ENCODE results near the gene NIN.
A peak's percentile ranks its signal among the peaks of the same experiment; 100 is the strongest.

The NIN gene

GRCh38 chr14:50756300-50756699 is 74.7 kb downstream of the NIN start:
- no peak for DNase-seq

- no peak for DNase-seq
Measured at GRCh38 chr14:50750323-50750722, 80.6 kb downstream of the NIN start.

- DNase-seq: no peak
Measured at GRCh38 chr14:50745401-50746058, 85.4 kb downstream of the NIN start.

GRCh38 chr14:50744231-50744630 is 86.7 kb downstream of the NIN start:
- DNase-seq: no peak

- peak; percentile 7 for DNase-seq
Measured at GRCh38 chr14:50741567-50741966, 89.4 kb downstream of the NIN start.

- DNase-seq: no peak
Measured at GRCh38 chr14:50740856-50741255, 90.1 kb downstream of the NIN start.

- no peak for DNase-seq
Measured at GRCh38 chr14:50739186-50739585, 91.8 kb downstream of the NIN start.

GRCh38 chr14:50736932-50737419 is 94.0 kb downstream of the NIN start:
- DNase-seq: no peak

- DNase-seq: no peak
Measured at GRCh38 chr14:50734950-50735695, 95.8 kb downstream of the NIN start.

GRCh38 chr14:50733494-50733893 is 97.5 kb downstream of the NIN start:
- DNase-seq: no peak

- no peak for DNase-seq
Measured at GRCh38 chr14:50728836-50729235, 102.1 kb downstream of the NIN start.

- DNase-seq: no peak
Measured at GRCh38 chr14:50726372-50727107, 104.4 kb downstream of the NIN start.

GRCh38 chr14:50725761-50726160 is 105.2 kb downstream of the NIN start:
- no peak for DNase-seq

GRCh38 chr14:50719911-50720759 is 110.8 kb downstream of the NIN start:
- no peak for DNase-seq

GRCh38 chr14:50718949-50719348 is 112.0 kb downstream of the NIN start:
- no peak for DNase-seq

- DNase-seq: no peak
Measured at GRCh38 chr14:50717811-50718210, 113.2 kb downstream of the NIN start.

- DNase-seq: no peak
Measured at GRCh38 chr14:50714450-50715073, 116.4 kb downstream of the NIN start.

GRCh38 chr14:50711043-50711442 is 119.9 kb downstream of the NIN start:
- no peak for DNase-seq

GRCh38 chr14:50705026-50705593 is 125.9 kb downstream of the NIN start:
- no peak for DNase-seq

GRCh38 chr14:50704454-50705010 is 126.4 kb downstream of the NIN start:
- no peak for DNase-seq

- DNase-seq: no peak
Measured at GRCh38 chr14:50697659-50698290, 133.2 kb downstream of the NIN start.
